ENCODE results near the gene PLSCR5.

Gene PLSCR5

DNA sequence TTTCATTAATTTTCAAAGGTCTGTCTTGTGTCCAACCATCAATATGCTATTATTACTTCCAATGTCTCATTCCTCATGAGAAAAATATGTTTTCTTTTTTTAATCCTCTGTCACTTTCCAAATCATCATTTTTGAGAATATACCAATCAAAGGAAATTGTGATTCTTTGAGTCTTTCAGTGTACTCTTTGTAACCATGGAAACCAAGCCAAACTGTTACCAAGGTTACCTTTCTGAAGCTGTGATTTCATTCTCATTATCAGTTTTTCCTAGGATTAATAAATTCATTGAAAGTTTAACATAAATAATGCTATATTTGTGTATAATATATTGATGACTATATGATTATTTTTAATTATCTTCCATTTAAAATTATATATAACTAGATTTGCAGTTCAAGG, 16.6 kb upstream of the PLSCR5 start:
- TF ChIP-seq GATA2 (IDR thresholded peaks at IDR 0.05; ENCODE audit: low read depth, low read length) (no peak), GATA3 (IDR thresholded peaks at IDR 0.05; ENCODE audit: low read depth, low read length) (no peak)

- no peak for TF ChIP-seq GATA3 (IDR thresholded peaks at IDR 0.05; ENCODE audit: low read depth, low read length)
- TF ChIP-seq GATA2 (IDR thresholded peaks at IDR 0.05; ENCODE audit: low read depth, low read length) = no peak
Measured at GRCh38 chr3:146612015-146612414, 6.9 kb upstream of the PLSCR5 start.

DNA sequence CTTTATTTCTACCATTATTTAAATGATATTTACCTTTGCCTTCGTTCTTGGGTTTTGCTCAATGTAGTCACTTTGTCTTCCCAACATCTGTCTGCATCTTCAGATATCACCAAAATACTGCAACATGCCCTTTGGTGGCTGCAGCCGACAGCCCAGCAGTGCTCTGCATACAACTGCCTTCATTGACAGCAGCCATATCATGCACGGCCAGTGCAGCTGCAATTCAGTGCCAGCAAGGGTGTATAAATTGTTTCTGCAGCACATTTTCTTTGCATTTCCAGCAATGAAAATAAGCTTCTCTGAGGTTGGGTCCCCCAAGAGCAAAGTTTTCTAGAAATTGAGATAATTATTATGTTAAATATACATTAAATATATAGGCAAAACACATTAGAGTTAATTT, 6.0 kb upstream of the PLSCR5 start:
- TF ChIP-seq GATA3 (IDR thresholded peaks at IDR 0.05; ENCODE audit: low read depth, low read length) (no peak), GATA2 (IDR thresholded peaks at IDR 0.05; ENCODE audit: low read depth, low read length) (no peak)

DNA sequence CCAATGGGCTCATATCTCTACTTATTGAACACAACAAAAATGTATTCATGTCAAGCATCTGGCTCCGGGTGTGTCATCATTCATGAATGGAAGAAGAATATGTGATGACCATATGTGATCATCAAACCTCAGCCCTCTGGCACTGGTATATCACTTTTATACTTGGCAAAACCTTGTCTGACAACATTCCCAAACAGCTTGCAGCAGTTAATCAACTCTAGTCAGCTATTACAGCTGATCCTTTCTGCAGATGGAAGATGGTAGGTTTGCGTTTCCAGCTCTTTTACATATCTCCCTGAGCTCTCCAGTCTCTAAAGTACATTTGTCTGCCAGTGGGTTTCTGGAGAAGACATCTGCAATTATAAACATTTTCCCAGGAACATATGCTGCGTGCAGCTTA, 6.6 kb downstream of the PLSCR5 start:
- TF ChIP-seq GATA3 (IDR thresholded peaks at IDR 0.05; ENCODE audit: low read depth, low read length) (no peak), GATA2 (IDR thresholded peaks at IDR 0.05; ENCODE audit: low read depth, low read length) (no peak)

DNA sequence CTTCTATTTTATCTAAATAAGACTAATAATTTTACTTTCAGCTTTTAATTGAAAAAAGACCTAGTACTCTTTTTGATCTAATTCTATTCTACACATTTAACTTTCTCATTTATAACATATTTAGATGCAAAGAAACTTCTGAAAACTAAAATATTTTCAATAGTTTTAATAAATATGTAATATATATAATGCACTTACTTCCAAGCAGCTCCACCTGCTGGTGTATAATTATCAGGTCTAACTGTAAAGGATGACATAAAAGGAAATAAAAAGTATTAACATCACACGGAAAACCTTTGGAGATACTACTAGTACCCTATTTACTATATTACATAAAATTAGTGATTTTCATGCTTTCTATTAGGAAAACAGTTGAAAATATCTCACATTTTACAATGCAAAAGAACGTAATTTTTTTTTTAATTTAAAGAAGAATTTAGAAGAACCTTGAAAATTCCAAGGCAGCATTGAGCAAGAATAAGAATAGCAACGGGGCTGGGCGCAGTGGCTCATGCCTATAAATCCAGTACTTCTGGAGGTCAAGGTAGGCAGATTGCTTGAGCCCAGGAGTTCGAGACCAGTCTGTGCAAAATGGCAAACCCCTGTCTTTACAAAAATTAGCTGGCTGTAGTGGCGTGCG, 10.2 kb downstream of the PLSCR5 start:
- TF ChIP-seq GATA3 (IDR thresholded peaks at IDR 0.05; ENCODE audit: low read depth, low read length) = no peak
- TF ChIP-seq GATA2 (IDR thresholded peaks at IDR 0.05; ENCODE audit: low read depth, low read length) = no peak

GRCh38 chr3:146593776-146594175, 11.4 kb downstream of the PLSCR5 start:
- TF ChIP-seq GATA2 (IDR thresholded peaks at IDR 0.05; ENCODE audit: low read depth, low read length) (no peak), GATA3 (IDR thresholded peaks at IDR 0.05; ENCODE audit: low read depth, low read length) (no peak)

DNA sequence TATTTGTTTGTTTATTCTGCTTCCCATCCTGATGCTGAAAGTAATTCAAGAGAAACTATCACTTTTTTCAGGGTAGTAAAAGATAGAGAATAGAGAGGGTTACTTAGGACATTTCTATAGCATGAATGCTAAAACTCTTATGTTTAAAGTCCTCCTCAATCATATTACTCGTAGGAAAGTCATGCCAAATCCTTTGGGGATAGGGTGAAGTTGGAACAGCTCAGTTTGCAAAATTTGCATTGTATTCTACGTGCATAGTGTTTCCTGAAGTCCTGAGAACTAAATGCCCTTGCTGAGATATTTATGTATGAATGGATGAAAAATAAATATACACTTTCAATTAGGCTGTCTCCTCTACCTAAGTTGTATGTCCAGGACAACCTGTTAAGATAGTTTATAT, 14.6 kb downstream of the PLSCR5 start:
- no peak for TF ChIP-seq GATA3 (IDR thresholded peaks at IDR 0.05; ENCODE audit: low read depth, low read length)
- TF ChIP-seq GATA2 (IDR thresholded peaks at IDR 0.05; ENCODE audit: low read depth, low read length) = no peak

DNA sequence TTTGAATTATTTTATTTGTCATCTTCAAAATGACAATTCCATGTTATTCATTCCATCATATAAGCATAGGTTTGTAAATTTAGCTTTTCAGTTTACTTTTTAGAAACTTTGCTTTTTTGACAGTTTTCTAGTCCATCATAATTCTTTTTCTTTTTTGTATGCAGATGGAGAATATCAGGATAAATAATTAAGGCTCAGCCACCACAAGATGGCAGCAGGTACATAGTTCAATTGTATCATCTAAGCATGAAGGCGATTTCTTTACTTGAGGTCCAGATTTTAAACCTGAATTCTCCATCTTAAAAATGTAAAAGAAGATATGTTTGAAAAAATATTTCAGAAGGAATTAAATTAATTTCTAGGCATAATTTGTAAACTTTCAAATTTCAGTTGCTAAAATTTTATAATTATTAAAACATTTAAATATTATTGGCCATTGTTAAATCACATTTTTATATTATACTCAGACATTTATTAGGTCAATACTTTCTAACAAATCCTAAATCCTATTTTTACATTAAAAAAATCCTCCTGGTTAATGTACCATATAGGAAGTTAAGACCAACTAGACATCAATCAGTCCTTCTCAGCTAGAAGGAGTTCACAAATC, 15.1 kb downstream of the PLSCR5 start:
- no peak for TF ChIP-seq GATA2 (IDR thresholded peaks at IDR 0.05; ENCODE audit: low read depth, low read length)
- TF ChIP-seq GATA3 (IDR thresholded peaks at IDR 0.05; ENCODE audit: low read depth, low read length) = no peak

- TF ChIP-seq GATA3 (IDR thresholded peaks at IDR 0.05; ENCODE audit: low read depth, low read length) (no peak), GATA2 (IDR thresholded peaks at IDR 0.05; ENCODE audit: low read depth, low read length) (no peak)
Measured at GRCh38 chr3:146585156-146585555, 20.0 kb downstream of the PLSCR5 start.

DNA sequence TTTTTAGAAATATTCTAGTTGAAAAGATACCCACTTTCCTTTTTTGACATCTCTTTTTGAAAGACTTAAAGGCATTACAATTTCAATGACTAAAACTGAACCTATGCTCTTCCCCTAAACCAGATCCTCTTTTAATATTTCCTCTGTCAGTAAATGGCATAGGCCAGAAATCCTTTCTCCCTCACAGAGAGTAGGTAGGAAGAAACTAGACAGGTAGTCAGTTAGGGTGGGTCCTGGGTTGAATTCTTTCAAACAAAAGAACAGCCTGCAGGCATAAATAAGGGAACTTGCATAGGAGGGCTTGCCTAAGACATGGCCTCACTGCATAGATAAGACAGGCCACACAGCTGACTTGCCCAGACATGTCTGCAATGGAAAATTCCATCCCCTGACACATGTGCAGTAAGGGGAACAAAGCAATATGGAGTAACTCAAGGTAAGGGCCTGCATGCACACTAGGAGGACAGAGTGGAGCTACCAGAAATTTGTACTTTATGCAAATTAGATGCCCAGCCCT, 23.1 kb downstream of the PLSCR5 start:
- TF ChIP-seq GATA3 (IDR thresholded peaks at IDR 0.05; ENCODE audit: low read depth, low read length) = no peak

GRCh38 chr3:146581080-146581601, 24.0 kb downstream of the PLSCR5 start:
- TF ChIP-seq GATA3 (IDR thresholded peaks at IDR 0.05; ENCODE audit: low read depth, low read length) = no peak
- TF ChIP-seq GATA2 (IDR thresholded peaks at IDR 0.05; ENCODE audit: low read depth, low read length) = no peak

DNA sequence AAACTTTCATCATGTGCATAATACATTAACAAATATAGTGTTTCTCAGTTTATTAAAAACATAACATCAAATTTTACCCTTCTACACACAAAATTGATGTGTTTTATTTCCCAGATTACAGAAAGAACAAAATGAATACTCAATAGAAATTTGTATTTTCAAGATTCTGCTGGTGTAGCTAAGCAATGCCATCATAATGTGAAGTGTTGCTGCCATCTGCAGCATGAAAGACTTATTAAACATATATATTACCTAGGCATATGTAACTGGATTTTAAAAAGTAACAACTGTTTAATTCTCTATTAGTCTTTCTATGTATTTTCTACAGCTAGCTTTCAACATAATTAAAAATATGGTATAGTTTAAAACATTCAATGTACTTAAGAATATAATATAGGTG, 27.5 kb downstream of the PLSCR5 start:
- TF ChIP-seq GATA2 (IDR thresholded peaks at IDR 0.05; ENCODE audit: low read depth, low read length) (no peak), GATA3 (IDR thresholded peaks at IDR 0.05; ENCODE audit: low read depth, low read length) (no peak)

- TF ChIP-seq GATA2 (IDR thresholded peaks at IDR 0.05; ENCODE audit: low read depth, low read length) = no peak
- no peak for TF ChIP-seq GATA3 (IDR thresholded peaks at IDR 0.05; ENCODE audit: low read depth, low read length)
Measured at GRCh38 chr3:146575636-146576035, 29.5 kb downstream of the PLSCR5 start.

DNA sequence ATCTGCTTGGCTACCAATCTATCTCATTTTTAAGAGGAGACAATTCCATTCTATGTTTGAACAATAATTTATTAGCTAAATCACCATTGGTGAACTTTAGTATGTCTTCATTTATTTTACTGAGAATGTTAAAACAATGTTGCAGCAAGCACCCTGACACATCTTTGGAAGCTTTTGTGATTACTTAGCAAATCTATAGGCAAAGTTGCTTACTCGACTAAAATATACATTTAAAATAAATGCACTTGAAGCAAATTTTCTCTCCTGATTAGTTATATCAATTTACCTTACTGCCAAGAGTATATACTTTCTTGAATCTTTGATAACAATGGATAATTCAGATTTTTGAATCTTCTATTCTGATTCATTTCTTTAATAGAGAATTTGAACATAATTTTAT, 31.0 kb downstream of the PLSCR5 start:
- TF ChIP-seq GATA3 (IDR thresholded peaks at IDR 0.05; ENCODE audit: low read depth, low read length) = no peak
- TF ChIP-seq GATA2 (IDR thresholded peaks at IDR 0.05; ENCODE audit: low read depth, low read length) = no peak

DNA sequence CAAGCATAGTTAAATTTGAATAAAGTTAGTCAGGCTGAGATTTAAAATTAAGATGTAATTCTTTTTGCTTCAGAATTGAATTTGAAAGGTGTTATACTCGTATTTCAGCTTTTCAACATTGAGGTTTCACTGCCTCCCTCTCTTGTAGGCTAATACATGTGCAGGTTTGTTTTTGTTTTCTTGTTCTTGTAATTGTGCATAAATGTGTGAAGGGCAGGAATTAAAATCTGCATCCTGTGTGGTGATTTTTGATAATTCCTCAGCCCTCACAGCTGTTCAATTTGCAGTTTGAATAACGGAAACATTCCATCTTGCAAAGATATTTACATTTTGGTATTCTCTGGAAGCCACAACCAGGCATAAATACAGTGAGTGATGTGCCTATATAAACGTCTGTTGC, 35.8 kb downstream of the PLSCR5 start:
- TF ChIP-seq GATA2 (IDR thresholded peaks at IDR 0.05; ENCODE audit: low read depth, low read length) = no peak
- TF ChIP-seq GATA3 (IDR thresholded peaks at IDR 0.05; ENCODE audit: low read depth, low read length) = no peak

All from SH-SY5Y (cell line).